SK-N-SH treated with all-trans-retinoic acid at 6 μM for 48 hours (cell line): ENCODE results near the gene DPP10.

Source experiments
- ATAC-seq: fragments of 200-7000 bp; cut with Tn5 transposase; 3 replicates; pipeline ENCODE4 v1.9.1; 2020; ENCODE audit warnings: mild to moderate bottlenecking, moderate library complexity
- ARNTL ChIP-seq: fragments of 450-650 bp; formaldehyde crosslinking; IDR thresholded peaks from 2 replicates; pipeline ENCODE4 v1.5.0; 2020; ENCODE audit warnings: low read depth, mild to moderate bottlenecking, moderate library complexity, borderline replicate concordance
- BACH2 ChIP-seq: fragments of 250-450 bp; sonication (Bioruptor Pico); IDR thresholded peaks from 2 replicates; pipeline ENCODE4 v1.9.0; 2021; ENCODE audit warnings: mild to moderate bottlenecking, borderline replicate concordance
- CSDC2 ChIP-seq: fragments of 250-450 bp; sonication (Bioruptor Pico); IDR thresholded peaks from 2 replicates; pipeline ENCODE4 v1.5.0; 2020; ENCODE audit warnings: mild to moderate bottlenecking, moderate library complexity
- ESRRG ChIP-seq: fragments of 250-450 bp; sonication (Bioruptor Pico); IDR thresholded peaks from 2 replicates; pipeline ENCODE4 v1.6.1; 2021; ENCODE audit warnings: mild to moderate bottlenecking
- OSR1 ChIP-seq: fragments of 250-450 bp; sonication (Bioruptor Pico); IDR thresholded peaks from 2 replicates; pipeline ENCODE4 v1.8.0; 2022; ENCODE audit warnings: moderate library complexity, mild to moderate bottlenecking, inconsistent platforms
- PPARA ChIP-seq: fragments of 250-450 bp; sonication (Bioruptor Pico); IDR thresholded peaks from 2 replicates; pipeline ENCODE4 v1.5.0; 2020; ENCODE audit warnings: mild to moderate bottlenecking, borderline replicate concordance
- RARB ChIP-seq: fragments of 250-450 bp; sonication (Bioruptor Pico); IDR thresholded peaks from 2 replicates; pipeline ENCODE4 v1.8.0; 2021; ENCODE audit warnings: mild to moderate bottlenecking, moderate library complexity
- TCF4 ChIP-seq: fragments of 250-450 bp; sonication (Bioruptor Pico); IDR thresholded peaks from 2 replicates; pipeline ENCODE4 v1.8.0; 2021; ENCODE audit warnings: mild to moderate bottlenecking, moderate library complexity, borderline replicate concordance
- TOX ChIP-seq: fragments of 250-450 bp; sonication (Bioruptor Pico); IDR thresholded peaks from 2 replicates; pipeline ENCODE4 v1.8.0; 2021; ENCODE audit warnings: mild to moderate bottlenecking, moderate library complexity, borderline replicate concordance
- ZC3H10 ChIP-seq: fragments of 250-450 bp; sonication (Bioruptor Pico); IDR thresholded peaks from 2 replicates; pipeline ENCODE4 v1.5.1; 2021; ENCODE audit warnings: mild to moderate bottlenecking, moderate library complexity
- ZFP3 ChIP-seq: fragments of 250-450 bp; sonication (Bioruptor Pico); IDR thresholded peaks from 2 replicates; pipeline ENCODE4 v1.5.0; 2020; ENCODE audit warnings: mild to moderate bottlenecking, moderate library complexity
- ZFP30 ChIP-seq: fragments of 450-650 bp; formaldehyde crosslinking; IDR thresholded peaks from 2 replicates; pipeline ENCODE4 v1.5.0; 2022; ENCODE audit warnings: mild to moderate bottlenecking, moderate library complexity
- ZNF565 ChIP-seq: fragments of 450-650 bp; formaldehyde crosslinking; conservative IDR thresholded peaks from 2 replicates; pipeline ENCODE4 v1.5.0; 2020; ENCODE audit warnings: low read depth, mild to moderate bottlenecking, moderate library complexity
- ZNF70 ChIP-seq: fragments of 450-650 bp; formaldehyde crosslinking; IDR thresholded peaks from 2 replicates; pipeline ENCODE4 v1.5.0; 2020; ENCODE audit warnings: mild to moderate bottlenecking, moderate library complexity
- ZNF8 ChIP-seq: fragments of 450-650 bp; formaldehyde crosslinking; IDR thresholded peaks from 2 replicates; pipeline ENCODE4 v1.5.0; 2020; ENCODE audit warnings: mild to moderate bottlenecking, moderate library complexity
- TF ChIP-seq, protein P1 (sequence below): fragments of 250-450 bp; sonication (Bioruptor Pico); IDR thresholded peaks from 2 replicates; pipeline ENCODE4 v1.5.1; 2020; ENCODE audit warnings: low read depth, mild to moderate bottlenecking, moderate library complexity
- TF ChIP-seq, protein P2 (sequence below): fragments of 250-450 bp; sonication (Bioruptor Pico); IDR thresholded peaks from 2 replicates; pipeline ENCODE4 v1.8.0; 2020; ENCODE audit warnings: mild to moderate bottlenecking, moderate library complexity, borderline replicate concordance
- TF ChIP-seq, protein P3 (sequence below): fragments of 250-450 bp; sonication (Bioruptor Pico); IDR thresholded peaks from 2 replicates; pipeline ENCODE4 v1.8.0; 2021; ENCODE audit warnings: low read depth, mild to moderate bottlenecking, moderate library complexity, borderline replicate concordance
- TF ChIP-seq, protein P4 (sequence below): fragments of 250-450 bp; sonication (Bioruptor Pico); IDR thresholded peaks from 2 replicates; pipeline ENCODE4 v1.5.1; 2021; ENCODE audit warnings: mild to moderate bottlenecking, moderate library complexity
- TF ChIP-seq, protein P5 (sequence below): fragments of 250-450 bp; sonication (Bioruptor Pico); IDR thresholded peaks from 2 replicates; pipeline ENCODE4 v1.5.0; 2020; ENCODE audit warnings: mild to moderate bottlenecking, moderate library complexity

DPP10 gene

DNA sequence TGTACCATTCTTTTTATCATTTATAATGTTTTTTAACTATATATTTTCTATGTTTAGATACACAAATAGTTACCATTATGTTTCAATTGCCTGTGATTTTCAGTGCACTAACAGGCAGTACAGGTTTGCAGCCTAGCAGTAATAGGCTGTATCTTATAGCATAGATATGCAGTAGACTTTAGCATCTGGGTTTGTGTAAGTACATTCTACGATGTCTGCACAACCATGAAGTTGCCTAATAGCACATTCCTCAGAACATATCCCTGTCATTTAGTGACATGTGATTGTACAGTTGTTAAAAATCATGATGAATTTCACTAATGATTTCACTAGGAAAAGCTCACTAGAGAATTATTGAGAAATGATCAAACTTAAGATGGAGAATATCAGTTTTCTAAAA, 884.6 kb downstream of the DPP10 start:
- TF ChIP-seq, protein P1, sequence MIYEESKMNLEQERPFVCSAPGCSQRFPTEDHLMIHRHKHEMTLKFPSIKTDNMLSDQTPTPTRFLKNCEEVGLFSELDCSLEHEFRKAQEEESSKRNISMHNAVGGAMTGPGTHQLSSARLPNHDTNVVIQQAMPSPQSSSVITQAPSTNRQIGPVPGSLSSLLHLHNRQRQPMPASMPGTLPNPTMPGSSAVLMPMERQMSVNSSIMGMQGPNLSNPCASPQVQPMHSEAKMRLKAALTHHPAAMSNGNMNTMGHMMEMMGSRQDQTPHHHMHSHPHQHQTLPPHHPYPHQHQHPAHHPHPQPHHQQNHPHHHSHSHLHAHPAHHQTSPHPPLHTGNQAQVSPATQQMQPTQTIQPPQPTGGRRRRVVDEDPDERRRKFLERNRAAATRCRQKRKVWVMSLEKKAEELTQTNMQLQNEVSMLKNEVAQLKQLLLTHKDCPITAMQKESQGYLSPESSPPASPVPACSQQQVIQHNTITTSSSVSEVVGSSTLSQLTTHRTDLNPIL (CRISPR knock-in tag): no peak
- TF ChIP-seq RARB (CRISPR knock-in tag): no peak
- no peak for TF ChIP-seq ARNTL (CRISPR knock-in tag)
- TF ChIP-seq, protein P2, sequence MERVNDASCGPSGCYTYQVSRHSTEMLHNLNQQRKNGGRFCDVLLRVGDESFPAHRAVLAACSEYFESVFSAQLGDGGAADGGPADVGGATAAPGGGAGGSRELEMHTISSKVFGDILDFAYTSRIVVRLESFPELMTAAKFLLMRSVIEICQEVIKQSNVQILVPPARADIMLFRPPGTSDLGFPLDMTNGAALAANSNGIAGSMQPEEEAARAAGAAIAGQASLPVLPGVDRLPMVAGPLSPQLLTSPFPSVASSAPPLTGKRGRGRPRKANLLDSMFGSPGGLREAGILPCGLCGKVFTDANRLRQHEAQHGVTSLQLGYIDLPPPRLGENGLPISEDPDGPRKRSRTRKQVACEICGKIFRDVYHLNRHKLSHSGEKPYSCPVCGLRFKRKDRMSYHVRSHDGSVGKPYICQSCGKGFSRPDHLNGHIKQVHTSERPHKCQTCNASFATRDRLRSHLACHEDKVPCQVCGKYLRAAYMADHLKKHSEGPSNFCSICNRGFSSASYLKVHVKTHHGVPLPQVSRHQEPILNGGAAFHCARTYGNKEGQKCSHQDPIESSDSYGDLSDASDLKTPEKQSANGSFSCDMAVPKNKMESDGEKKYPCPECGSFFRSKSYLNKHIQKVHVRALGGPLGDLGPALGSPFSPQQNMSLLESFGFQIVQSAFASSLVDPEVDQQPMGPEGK (CRISPR knock-in tag): no peak
- TF ChIP-seq TCF4: no peak
- ATAC-seq: no peak

DNA sequence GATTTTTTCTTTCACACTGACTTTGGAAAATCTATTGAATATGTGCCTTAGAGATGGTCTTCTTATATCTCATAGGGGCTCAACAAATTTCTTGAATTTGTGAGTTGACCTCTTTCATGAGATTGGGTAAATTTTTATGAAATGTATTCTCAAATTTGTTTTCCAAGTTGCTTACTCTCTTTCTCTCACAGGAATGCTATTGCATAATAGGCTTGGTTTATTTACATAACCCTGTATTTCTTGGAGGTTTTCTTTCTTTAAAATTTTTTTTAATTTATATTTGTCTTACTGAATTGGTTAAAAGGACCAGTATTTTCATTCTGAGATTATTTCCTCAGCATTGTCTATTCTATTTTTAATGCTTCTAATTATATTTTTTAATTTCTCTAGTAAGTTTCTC, 917.1 kb downstream of the DPP10 start:
- no peak for ATAC-seq
- TF ChIP-seq, protein P3, sequence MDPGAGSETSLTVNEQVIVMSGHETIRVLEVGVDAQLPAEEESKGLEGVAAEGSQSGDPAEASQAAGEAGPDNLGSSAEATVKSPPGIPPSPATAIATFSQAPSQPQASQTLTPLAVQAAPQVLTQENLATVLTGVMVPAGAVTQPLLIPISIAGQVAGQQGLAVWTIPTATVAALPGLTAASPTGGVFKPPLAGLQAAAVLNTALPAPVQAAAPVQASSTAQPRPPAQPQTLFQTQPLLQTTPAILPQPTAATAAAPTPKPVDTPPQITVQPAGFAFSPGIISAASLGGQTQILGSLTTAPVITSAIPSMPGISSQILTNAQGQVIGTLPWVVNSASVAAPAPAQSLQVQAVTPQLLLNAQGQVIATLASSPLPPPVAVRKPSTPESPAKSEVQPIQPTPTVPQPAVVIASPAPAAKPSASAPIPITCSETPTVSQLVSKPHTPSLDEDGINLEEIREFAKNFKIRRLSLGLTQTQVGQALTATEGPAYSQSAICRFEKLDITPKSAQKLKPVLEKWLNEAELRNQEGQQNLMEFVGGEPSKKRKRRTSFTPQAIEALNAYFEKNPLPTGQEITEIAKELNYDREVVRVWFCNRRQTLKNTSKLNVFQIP (CRISPR knock-in tag): no peak
- TF ChIP-seq, protein P4, sequence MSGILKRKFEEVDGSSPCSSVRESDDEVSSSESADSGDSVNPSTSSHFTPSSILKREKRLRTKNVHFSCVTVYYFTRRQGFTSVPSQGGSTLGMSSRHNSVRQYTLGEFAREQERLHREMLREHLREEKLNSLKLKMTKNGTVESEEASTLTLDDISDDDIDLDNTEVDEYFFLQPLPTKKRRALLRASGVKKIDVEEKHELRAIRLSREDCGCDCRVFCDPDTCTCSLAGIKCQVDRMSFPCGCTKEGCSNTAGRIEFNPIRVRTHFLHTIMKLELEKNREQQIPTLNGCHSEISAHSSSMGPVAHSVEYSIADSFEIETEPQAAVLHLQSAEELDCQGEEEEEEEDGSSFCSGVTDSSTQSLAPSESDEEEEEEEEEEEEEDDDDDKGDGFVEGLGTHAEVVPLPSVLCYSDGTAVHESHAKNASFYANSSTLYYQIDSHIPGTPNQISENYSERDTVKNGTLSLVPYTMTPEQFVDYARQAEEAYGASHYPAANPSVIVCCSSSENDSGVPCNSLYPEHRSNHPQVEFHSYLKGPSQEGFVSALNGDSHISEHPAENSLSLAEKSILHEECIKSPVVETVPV (CRISPR knock-in tag): no peak
- no peak for TF ChIP-seq ARNTL (CRISPR knock-in tag)

DNA sequence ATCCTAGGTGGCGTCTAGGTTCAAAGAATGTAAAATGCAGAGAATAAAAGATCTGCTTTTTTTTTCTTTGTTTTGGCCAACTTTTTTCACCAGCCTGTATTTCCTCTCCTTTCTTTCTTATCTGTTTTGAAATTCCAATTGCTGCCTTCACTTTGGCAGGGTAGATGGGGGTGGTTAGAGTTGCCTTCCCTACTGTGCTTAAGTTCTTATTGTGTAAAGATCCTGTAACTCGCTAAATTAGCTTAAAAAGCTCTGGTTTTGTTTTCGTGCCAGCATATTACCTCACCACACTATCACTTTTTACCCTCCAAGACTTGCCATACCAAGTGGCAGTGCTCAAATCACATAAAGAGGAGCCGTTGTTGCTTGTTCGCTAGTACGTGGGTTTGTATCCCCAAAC, 921.7 kb downstream of the DPP10 start:
- TF ChIP-seq ZNF8: no peak
- TF ChIP-seq ZFP3 (CRISPR knock-in tag): no peak
- no peak for TF ChIP-seq ZC3H10 (CRISPR knock-in tag)
- TF ChIP-seq, protein P1 (CRISPR knock-in tag): no peak
- no peak for TF ChIP-seq ARNTL (CRISPR knock-in tag)
- no peak for TF ChIP-seq ESRRG (CRISPR knock-in tag)
- no peak for TF ChIP-seq BACH2
- no peak for ATAC-seq

DNA sequence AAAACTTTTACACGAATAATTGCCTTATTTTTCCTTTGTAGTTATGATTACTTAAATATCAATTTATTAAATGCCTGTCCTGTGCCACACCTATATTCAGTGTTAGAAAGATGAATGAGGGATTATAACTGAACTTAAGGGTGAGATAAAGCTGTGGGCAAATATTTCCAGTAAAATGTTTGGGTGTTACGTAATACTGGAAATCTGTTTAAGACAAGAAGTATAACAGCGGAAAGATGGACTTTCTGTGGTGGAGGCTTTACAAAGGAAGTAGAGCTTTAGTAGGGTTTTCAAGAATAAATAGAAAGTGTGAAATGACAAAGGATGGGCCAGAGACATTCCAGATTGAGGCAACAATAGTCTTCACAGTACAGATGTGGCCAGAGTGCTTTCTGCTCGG, 927.0 kb downstream of the DPP10 start:
- no peak for ATAC-seq
- no peak for TF ChIP-seq ESRRG (CRISPR knock-in tag)
- no peak for TF ChIP-seq OSR1 (CRISPR knock-in tag)
- no peak for TF ChIP-seq ZNF70 (CRISPR knock-in tag)
- no peak for TF ChIP-seq TCF4
- TF ChIP-seq, protein P4 (CRISPR knock-in tag): no peak
- TF ChIP-seq ZFP30 (CRISPR knock-in tag): no peak
- no peak for TF ChIP-seq ZC3H10 (CRISPR knock-in tag)
- no peak for TF ChIP-seq TOX (CRISPR knock-in tag)
- TF ChIP-seq ZFP3 (CRISPR knock-in tag): no peak
- no peak for TF ChIP-seq BACH2
- TF ChIP-seq PPARA (CRISPR knock-in tag): no peak
- no peak for TF ChIP-seq ZNF565 (CRISPR knock-in tag)
- TF ChIP-seq, protein P5, sequence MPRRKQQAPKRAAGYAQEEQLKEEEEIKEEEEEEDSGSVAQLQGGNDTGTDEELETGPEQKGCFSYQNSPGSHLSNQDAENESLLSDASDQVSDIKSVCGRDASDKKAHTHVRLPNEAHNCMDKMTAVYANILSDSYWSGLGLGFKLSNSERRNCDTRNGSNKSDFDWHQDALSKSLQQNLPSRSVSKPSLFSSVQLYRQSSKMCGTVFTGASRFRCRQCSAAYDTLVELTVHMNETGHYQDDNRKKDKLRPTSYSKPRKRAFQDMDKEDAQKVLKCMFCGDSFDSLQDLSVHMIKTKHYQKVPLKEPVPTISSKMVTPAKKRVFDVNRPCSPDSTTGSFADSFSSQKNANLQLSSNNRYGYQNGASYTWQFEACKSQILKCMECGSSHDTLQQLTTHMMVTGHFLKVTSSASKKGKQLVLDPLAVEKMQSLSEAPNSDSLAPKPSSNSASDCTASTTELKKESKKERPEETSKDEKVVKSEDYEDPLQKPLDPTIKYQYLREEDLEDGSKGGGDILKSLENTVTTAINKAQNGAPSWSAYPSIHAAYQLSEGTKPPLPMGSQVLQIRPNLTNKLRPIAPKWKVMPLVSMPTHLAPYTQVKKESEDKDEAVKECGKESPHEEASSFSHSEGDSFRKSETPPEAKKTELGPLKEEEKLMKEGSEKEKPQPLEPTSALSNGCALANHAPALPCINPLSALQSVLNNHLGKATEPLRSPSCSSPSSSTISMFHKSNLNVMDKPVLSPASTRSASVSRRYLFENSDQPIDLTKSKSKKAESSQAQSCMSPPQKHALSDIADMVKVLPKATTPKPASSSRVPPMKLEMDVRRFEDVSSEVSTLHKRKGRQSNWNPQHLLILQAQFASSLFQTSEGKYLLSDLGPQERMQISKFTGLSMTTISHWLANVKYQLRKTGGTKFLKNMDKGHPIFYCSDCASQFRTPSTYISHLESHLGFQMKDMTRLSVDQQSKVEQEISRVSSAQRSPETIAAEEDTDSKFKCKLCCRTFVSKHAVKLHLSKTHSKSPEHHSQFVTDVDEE (CRISPR knock-in tag): no peak
- TF ChIP-seq CSDC2 (CRISPR knock-in tag): no peak
- TF ChIP-seq ARNTL (CRISPR knock-in tag): no peak
